ENCODE measurements around the gene SYN1. TPM values are rescaled to one million over a fixed set of nuclear protein-coding genes. Genes with fewer than 3 reads are reported as not detected.

The SYN1 gene
- total RNA-seq, 1 experiment from 2014 or later, result 0.49 TPM

DNA sequence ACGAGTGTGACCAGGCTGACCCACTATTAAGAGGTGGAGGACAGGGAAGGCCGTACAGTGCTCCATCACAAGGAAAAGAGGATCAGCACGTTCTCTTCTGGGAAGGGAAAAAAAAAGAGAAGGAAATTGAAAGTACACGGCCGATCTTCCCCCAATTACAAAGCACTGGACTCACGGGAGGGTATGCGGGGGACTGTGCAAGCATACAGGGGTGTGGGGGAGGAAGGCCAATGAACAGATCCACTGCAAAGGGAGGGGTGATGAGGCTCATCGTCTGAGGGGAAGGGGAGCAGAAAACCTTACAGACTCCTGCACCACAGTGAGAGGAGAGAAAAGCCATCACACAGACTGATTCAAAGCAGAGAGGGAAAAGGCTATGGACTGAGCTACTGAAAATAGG lies 29.6 kb upstream of the SYN1 start:
- peaks cover 20% of the 10 kb centered on the region for H3K4me1 Mint-ChIP-seq (ENCODE audit: insufficient read depth, unreplicated experiment)
- POLR2A ChIA-PET, result interaction anchor here (0.6 to 2.0 kb wide), 3 partner anchors 68 to 220 kb away, joined by 4 to 5 read pairs (median 4); no protein-coding TSS in a partner anchor
- H3K27me3 Mint-ChIP-seq (ENCODE audit: insufficient read depth, unreplicated experiment), result no peaks in the 10 kb centered on the region
- peaks cover 6% of the 10 kb centered on the region for H3K36me3 Mint-ChIP-seq (ENCODE audit: insufficient read depth, unreplicated experiment)
- BruUV-seq (replicated peaks), result no TSS peak
- H3K9me3 Mint-ChIP-seq (ENCODE audit: unreplicated experiment), result no peaks in the 10 kb centered on the region
- CTCF ChIA-PET, result interaction anchor here (0.7 to 1.2 kb wide), 2 partner anchors 87 to 110 kb away, joined by 3 to 4 read pairs; no protein-coding TSS in a partner anchor
- TF ChIP-seq CTCF (IDR thresholded peaks at IDR 0.05; ENCODE audit: unreplicated experiment), result no peak
- H3K27ac Mint-ChIP-seq (ENCODE audit: low read depth, unreplicated experiment), result peak overlapping the region; percentile 62
- DNase-seq (ENCODE audit: unreplicated experiment), result no peak
- peak overlapping the region; percentile 77 for H3K4me3 Mint-ChIP-seq (ENCODE audit: unreplicated experiment)
- intact Hi-C loops (cut with micrococcal nuclease), result no loop called here

- CTCF ChIA-PET, result interaction anchor here (1.2 kb wide), 1 partner anchor 109 kb away, joined by 3 read pairs; no protein-coding TSS in a partner anchor
- H3K36me3 Mint-ChIP-seq (ENCODE audit: insufficient read depth, unreplicated experiment), result peaks cover 12% of the 10 kb centered on the region
- BruUV-seq (replicated peaks), result no TSS peak
- H3K27ac Mint-ChIP-seq (ENCODE audit: low read depth, unreplicated experiment), result no peak overlapping the region
- POLR2A ChIA-PET, result interaction anchor here (0.6 to 1.3 kb wide), 2 partner anchors 67 to 151 kb away, joined by 3 to 4 read pairs; no protein-coding TSS in a partner anchor
- no peak overlapping the region for H3K4me3 Mint-ChIP-seq (ENCODE audit: unreplicated experiment)
- TF ChIP-seq CTCF (IDR thresholded peaks at IDR 0.05; ENCODE audit: unreplicated experiment), result no peak
- H3K27me3 Mint-ChIP-seq (ENCODE audit: insufficient read depth, unreplicated experiment), result no peaks in the 10 kb centered on the region
- DNase-seq (ENCODE audit: unreplicated experiment), result no peak
- intact Hi-C loops (cut with micrococcal nuclease), result no loop called here
- H3K9me3 Mint-ChIP-seq (ENCODE audit: unreplicated experiment), result no peaks in the 10 kb centered on the region
- H3K4me1 Mint-ChIP-seq (ENCODE audit: insufficient read depth, unreplicated experiment), result peaks cover 20% of the 10 kb centered on the region
Observed at GRCh38 chrX:47648376-47648775, 28.7 kb upstream of the SYN1 start.

DNA sequence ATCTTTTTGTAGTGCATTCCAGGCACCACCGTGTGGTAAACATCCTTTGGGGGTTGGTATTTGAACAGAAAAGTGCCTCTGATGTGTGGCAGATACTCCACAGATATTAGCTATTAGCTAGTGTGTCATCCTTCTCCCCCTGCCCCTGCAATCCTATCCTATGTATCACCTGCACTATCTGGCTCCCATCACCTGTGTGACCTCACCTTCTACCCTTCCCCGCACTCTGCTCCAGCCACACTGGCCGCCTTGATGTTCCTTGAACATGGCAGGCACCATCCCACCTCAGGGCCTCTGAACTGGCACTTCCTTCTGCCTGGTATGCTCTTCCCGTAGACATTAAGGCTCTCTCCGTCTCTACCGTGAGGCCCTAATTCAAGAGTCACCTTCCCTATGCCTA lies 27.0 kb upstream of the SYN1 start:
- no peak overlapping the region for H3K4me3 Mint-ChIP-seq (ENCODE audit: unreplicated experiment)
- no peaks in the 10 kb centered on the region for H3K9me3 Mint-ChIP-seq (ENCODE audit: unreplicated experiment)
- CTCF ChIA-PET, result no interaction called here
- no TSS peak for BruUV-seq (replicated peaks)
- peaks cover 15% of the 10 kb centered on the region for H3K36me3 Mint-ChIP-seq (ENCODE audit: insufficient read depth, unreplicated experiment)
- TF ChIP-seq CTCF (IDR thresholded peaks at IDR 0.05; ENCODE audit: unreplicated experiment), result no peak
- no peak overlapping the region for H3K27ac Mint-ChIP-seq (ENCODE audit: low read depth, unreplicated experiment)
- POLR2A ChIA-PET, result no interaction called here
- intact Hi-C loops (cut with micrococcal nuclease), result no loop called here
- no peaks in the 10 kb centered on the region for H3K27me3 Mint-ChIP-seq (ENCODE audit: insufficient read depth, unreplicated experiment)
- no peak for DNase-seq (ENCODE audit: unreplicated experiment)
- H3K4me1 Mint-ChIP-seq (ENCODE audit: insufficient read depth, unreplicated experiment), result peaks cover 20% of the 10 kb centered on the region

DNA sequence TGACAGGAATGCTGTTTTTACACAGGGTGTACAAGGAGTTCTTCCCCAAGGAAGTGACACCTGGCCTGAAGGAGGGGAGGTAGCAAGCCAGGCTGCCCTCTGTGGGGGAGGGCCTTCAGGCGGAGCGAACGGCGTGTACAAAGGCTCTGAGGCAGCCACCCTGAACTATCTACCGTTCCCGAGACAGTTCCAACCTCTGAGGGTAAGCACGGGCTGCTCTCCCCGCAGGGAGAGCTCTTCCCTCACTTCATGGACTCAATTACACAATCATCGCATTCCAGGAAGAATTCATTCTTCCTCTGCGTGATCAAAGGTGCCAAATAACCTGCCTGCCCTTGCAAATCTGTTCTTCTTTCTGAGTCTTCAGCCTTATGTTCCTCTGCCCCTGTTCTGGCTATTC lies 25.9 kb upstream of the SYN1 start:
- no TSS peak for BruUV-seq (replicated peaks)
- intact Hi-C loops (cut with micrococcal nuclease), result loop anchor here (1.0 to 2.0 kb wide), 2 partner anchors 83 to 104 kb away; no protein-coding TSS in a partner anchor
- peak; percentile 52 for DNase-seq (ENCODE audit: unreplicated experiment)
- ChIA-PET POLR2A (interaction anchor here (0.7 kb wide), 2 partner anchors 64 to 66 kb away, joined by 3 to 4 read pairs; no protein-coding TSS in a partner anchor), CTCF (interaction anchor here (1.1 kb wide), 1 partner anchor 65 kb away, joined by 3 read pairs; no protein-coding TSS in a partner anchor)
- H3K4me3 Mint-ChIP-seq (ENCODE audit: unreplicated experiment), result no peak overlapping the region
- no peaks in the 10 kb centered on the region for H3K27me3 Mint-ChIP-seq (ENCODE audit: insufficient read depth, unreplicated experiment)
- peaks cover 26% of the 10 kb centered on the region for H3K36me3 Mint-ChIP-seq (ENCODE audit: insufficient read depth, unreplicated experiment)
- no peak overlapping the region for H3K27ac Mint-ChIP-seq (ENCODE audit: low read depth, unreplicated experiment)
- peaks cover 11% of the 10 kb centered on the region for H3K4me1 Mint-ChIP-seq (ENCODE audit: insufficient read depth, unreplicated experiment)
- peaks cover 5% of the 10 kb centered on the region for H3K9me3 Mint-ChIP-seq (ENCODE audit: unreplicated experiment)
- TF ChIP-seq CTCF (IDR thresholded peaks at IDR 0.05; ENCODE audit: unreplicated experiment), result no peak
